Measurements from ENCODE around the gene HTR2B.

DNA sequence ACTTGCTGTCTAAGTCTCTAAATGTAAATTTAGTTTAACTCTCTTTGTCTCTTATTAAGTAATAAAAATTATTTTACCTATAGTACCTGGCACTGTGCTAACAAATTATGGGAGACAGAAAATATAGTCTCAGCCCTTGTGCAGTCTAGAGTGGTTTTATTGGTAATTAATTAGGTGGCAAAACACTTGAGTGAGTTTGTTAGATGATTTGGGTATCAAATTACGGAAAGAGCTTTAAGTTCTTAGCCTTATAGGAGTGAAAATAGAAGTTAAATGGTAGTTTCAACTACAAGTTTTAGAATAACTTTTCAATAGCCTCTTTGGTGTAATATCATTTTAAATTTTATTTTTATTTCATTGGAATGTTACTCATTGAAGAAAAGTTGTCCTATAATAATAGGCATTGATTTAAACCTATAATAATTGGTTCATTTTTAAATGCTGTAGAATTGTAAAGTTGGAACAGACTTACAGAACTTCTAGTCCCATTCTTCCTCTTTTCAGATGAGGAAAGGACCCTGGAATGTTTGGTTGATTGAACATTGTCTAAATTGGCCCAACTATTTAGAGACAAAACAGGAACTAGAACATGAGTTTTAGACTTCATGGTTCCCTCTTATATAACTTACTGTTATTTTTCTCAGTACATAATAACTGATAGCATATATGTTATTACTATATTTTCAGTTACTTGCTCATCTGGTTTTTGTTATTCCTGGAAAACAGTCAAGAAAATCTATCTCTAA, 10.2 kb upstream of the HTR2B start:
- TF ChIP-seq CTCF (conservative IDR thresholded peaks at IDR 0.05 in 1 of 2, IDR thresholded peaks at IDR 0.05 in 1 of 2; ENCODE audit: low read depth in 1 of 2, low read length in 2 of 2) (no peak), EZH2 (IDR thresholded peaks at IDR 0.05; ENCODE audit: low read length, missing control alignments) (no peak)

All from fibroblast of lung (primary cell).